Parathyroid adenoma (tissue), 2 donors: ENCODE data around the gene RNF150.

Source experiments
- H2AFZ ChIP-seq: fragments of 300-600 bp; sonication (generic); one replicate; pipeline ENCODE4 v1.7.0; 2017; ENCODE audit warnings: antibody characterized with exemption, mild to moderate bottlenecking
- H3K27ac ChIP-seq: fragments of 300-600 bp; sonication (generic); one replicate; pipeline ENCODE4 v1.7.0; 2017
- H3K27me3 ChIP-seq: fragments of 300-600 bp; sonication (generic); one replicate; pipeline ENCODE4 v1.7.0; 2017; ENCODE audit warnings: low read length; ENCODE audit not compliant: control insufficient read depth, insufficient read depth
- H3K36me3 ChIP-seq: fragments of 300-600 bp; sonication (generic); one replicate; pipeline ENCODE4 v1.7.0; 2017; ENCODE audit warnings: low read length; ENCODE audit not compliant: control insufficient read depth, insufficient read depth
- H3K4me1 ChIP-seq: fragments of 300-600 bp; sonication (generic); one replicate; pipeline ENCODE4 v1.7.0; 2017; ENCODE audit warnings: control low read depth
- H3K4me2 ChIP-seq: fragments of 300-600 bp; sonication (generic); one replicate; pipeline ENCODE4 v1.7.0; 2017; ENCODE audit warnings: low read length
- H3K4me3 ChIP-seq: fragments of 300-600 bp; sonication (generic); one replicate; pipeline ENCODE4 v1.7.0; 2017; ENCODE audit warnings: low read depth, low read length
- H3K79me2 ChIP-seq: fragments of 300-600 bp; sonication (generic); one replicate; pipeline ENCODE4 v1.7.0; 2017; ENCODE audit warnings: control low read depth
- H3K9ac ChIP-seq: fragments of 300-600 bp; sonication (generic); one replicate; pipeline ENCODE4 v1.7.0; 2017; ENCODE audit warnings: mild to moderate bottlenecking
- H3K9me3 ChIP-seq: fragments of 300-600 bp; sonication (generic); one replicate; pipeline ENCODE4 v1.7.0; 2017; ENCODE audit warnings: low read length; ENCODE audit not compliant: control insufficient read depth
- TF ChIP-seq, protein P1 (sequence below): fragments of 300-600 bp; sonication (generic); IDR thresholded peaks from one replicate; pipeline ENCODE4 v1.7.0; 2017; ENCODE audit warnings: antibody characterized with exemption, mild to moderate bottlenecking
- donor health status: primary hyperparathyroidism.

Gene RNF150

DNA sequence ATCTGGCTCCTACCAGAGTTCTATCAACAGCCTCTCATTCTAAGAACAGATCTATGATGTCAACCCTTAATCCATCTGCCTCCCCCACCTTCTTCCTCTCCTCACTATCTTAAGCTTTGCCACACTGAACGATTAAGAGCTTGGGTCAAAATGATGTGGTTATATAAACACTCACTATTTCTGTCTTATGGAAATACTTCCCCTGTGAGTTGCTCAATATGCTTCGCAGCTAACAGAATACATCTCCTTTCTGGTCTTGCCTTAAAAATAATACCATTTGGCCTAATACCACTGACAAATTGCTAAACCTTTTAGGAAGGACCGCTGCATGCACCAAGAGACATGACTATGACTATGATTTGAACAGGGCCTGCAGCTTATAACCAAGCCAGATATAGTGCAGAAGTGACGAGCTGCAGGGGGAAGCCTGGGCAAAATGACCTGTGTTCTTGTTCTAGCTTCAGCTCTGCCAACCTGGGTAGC lies 130.9 kb downstream of the RNF150 start:
- Histone ChIP-seq H3K27me3 (no peaks in the 10 kb centered on the region), H3K9me3 (no peaks in the 10 kb centered on the region), H3K4me1 (no peaks in the 10 kb centered on the region), H3K4me2 (no peak overlapping the region), H2AFZ (no peak overlapping the region), H3K4me3 (no peak overlapping the region), H3K9ac (no peak overlapping the region), H3K79me2 (no peaks in the 10 kb centered on the region), H3K27ac (no peak overlapping the region), H3K36me3 (no peaks in the 10 kb centered on the region)
- TF ChIP-seq, protein P1, sequence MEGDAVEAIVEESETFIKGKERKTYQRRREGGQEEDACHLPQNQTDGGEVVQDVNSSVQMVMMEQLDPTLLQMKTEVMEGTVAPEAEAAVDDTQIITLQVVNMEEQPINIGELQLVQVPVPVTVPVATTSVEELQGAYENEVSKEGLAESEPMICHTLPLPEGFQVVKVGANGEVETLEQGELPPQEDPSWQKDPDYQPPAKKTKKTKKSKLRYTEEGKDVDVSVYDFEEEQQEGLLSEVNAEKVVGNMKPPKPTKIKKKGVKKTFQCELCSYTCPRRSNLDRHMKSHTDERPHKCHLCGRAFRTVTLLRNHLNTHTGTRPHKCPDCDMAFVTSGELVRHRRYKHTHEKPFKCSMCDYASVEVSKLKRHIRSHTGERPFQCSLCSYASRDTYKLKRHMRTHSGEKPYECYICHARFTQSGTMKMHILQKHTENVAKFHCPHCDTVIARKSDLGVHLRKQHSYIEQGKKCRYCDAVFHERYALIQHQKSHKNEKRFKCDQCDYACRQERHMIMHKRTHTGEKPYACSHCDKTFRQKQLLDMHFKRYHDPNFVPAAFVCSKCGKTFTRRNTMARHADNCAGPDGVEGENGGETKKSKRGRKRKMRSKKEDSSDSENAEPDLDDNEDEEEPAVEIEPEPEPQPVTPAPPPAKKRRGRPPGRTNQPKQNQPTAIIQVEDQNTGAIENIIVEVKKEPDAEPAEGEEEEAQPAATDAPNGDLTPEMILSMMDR: no peak

DNA sequence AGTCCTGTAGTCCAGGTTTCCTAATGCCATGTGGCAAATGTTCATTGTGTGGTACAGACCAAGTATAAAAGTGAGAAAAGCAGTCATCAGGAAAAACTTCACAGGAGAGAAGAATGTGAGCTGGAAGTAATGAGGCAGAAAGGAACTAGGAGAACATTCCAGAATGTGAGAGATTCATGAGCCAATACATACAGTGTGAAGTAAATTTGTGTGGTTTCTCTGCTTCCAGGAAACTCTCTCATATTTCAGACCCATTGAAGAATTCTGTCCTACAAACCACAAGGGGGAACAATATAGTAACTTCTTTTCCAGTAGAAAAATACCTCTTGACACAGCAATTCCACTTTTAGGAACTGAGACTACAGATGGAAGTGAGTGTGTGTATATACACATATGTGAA lies 136.5 kb downstream of the RNF150 start:
- Histone ChIP-seq H3K4me3 (no peak overlapping the region), H3K9ac (no peak overlapping the region), H2AFZ (no peak overlapping the region), H3K9me3 (no peaks in the 10 kb centered on the region), H3K4me1 (no peaks in the 10 kb centered on the region), H3K36me3 (no peaks in the 10 kb centered on the region), H3K27ac (no peak overlapping the region), H3K4me2 (no peak overlapping the region), H3K79me2 (no peaks in the 10 kb centered on the region), H3K27me3 (no peaks in the 10 kb centered on the region)
- TF ChIP-seq, protein P1: no peak

DNA sequence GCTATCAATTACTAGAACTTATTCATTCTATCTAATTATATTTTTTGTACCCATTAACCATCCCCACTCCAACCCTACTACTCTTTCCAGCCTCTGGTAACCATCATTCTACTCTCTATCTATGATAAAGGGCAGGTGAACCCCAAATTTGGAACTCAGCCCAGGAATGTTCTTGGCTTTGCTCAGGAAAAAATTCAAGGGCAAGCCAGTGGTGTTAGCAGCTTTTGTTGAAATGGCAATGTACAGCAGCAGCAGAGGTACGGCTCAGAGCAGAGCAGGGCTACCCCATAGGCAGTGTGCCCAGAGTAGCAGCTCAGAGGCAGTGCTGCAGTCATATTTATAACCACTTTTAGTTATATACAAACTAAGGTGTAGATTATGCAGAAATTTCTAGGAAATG lies 138.2 kb downstream of the RNF150 start:
- no peaks in the 10 kb centered on the region for H3K4me1 ChIP-seq
- H2AFZ ChIP-seq: no peak overlapping the region
- no peak overlapping the region for H3K9ac ChIP-seq
- H3K4me2 ChIP-seq: no peak overlapping the region
- TF ChIP-seq, protein P1: no peak
- H3K9me3 ChIP-seq: no peaks in the 10 kb centered on the region
- H3K27ac ChIP-seq: no peak overlapping the region
- H3K79me2 ChIP-seq: no peaks in the 10 kb centered on the region
- no peak overlapping the region for H3K4me3 ChIP-seq
- no peaks in the 10 kb centered on the region for H3K36me3 ChIP-seq
- no peaks in the 10 kb centered on the region for H3K27me3 ChIP-seq

DNA sequence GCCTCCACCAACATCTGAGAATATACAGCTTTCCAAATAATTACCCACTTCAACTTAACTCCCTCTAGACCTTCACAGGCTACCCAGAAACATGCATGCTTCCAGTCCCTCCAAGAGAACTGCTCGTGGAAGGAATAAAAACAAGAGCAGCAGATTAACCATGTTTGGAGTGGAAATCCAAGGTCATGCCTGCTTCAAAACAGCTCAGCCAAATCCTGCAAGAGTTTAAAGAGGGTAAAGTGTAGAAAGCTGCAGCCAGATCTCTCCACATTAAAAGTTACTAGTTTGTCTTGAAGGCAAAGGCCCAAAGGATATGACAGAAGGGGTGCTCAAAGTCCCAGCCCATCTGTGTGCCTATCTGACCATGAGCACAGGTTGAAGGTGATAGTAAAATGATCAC lies 139.3 kb downstream of the RNF150 start:
- no peak overlapping the region for H3K27ac ChIP-seq
- H3K9me3 ChIP-seq: no peaks in the 10 kb centered on the region
- H3K36me3 ChIP-seq: no peaks in the 10 kb centered on the region
- TF ChIP-seq, protein P1: no peak
- H3K9ac ChIP-seq: no peak overlapping the region
- H3K79me2 ChIP-seq: no peaks in the 10 kb centered on the region
- H3K27me3 ChIP-seq: no peaks in the 10 kb centered on the region
- no peaks in the 10 kb centered on the region for H3K4me1 ChIP-seq
- no peak overlapping the region for H3K4me3 ChIP-seq
- H2AFZ ChIP-seq: no peak overlapping the region
- H3K4me2 ChIP-seq: no peak overlapping the region

DNA sequence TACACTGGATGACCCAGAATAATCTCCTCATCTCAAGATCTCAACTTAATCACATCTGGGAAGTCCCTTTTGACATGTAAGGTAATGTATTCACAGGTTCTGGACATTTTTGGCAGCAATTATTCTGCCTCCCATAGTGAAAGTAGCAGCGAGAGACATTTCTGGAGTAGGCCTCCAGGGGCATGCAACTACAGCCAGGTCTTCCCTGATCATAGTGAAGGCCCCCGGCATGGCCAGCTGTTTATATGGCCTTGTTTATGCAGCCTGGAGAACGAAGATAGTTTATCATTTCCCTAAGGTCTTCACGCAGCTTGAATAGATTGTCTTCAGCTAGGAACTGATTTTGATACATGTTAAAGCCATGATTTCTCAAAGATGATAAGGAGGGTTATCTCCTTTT lies 139.9 kb downstream of the RNF150 start:
- H3K27me3 ChIP-seq: no peaks in the 10 kb centered on the region
- no peaks in the 10 kb centered on the region for H3K36me3 ChIP-seq
- no peaks in the 10 kb centered on the region for H3K9me3 ChIP-seq
- H3K4me1 ChIP-seq: no peaks in the 10 kb centered on the region
- no peak overlapping the region for H2AFZ ChIP-seq
- no peak overlapping the region for H3K27ac ChIP-seq
- TF ChIP-seq, protein P1: no peak
- no peaks in the 10 kb centered on the region for H3K79me2 ChIP-seq
- H3K9ac ChIP-seq: no peak overlapping the region
- no peak overlapping the region for H3K4me2 ChIP-seq
- no peak overlapping the region for H3K4me3 ChIP-seq
